Naive thymus-derived CD4-positive, alpha-beta T cell (primary cell): ENCODE measurements around the gene TSPAN3. TPM values are rescaled to one million over a fixed set of nuclear protein-coding genes. Genes with fewer than 3 reads are reported as not detected.
A peak's percentile ranks its signal among the peaks of the same experiment; 100 is the strongest.

ENCODE experiments used
- ATAC-seq: fragments of 150-1000 bp; cut with Tn5 transposase; 2 replicates; pipeline ENCODE4 v1.10.0; 2021; ENCODE audit warnings: mild to moderate bottlenecking, moderate library complexity
- CTCF ChIA-PET: fragments of 350-600 bp; sonication (Branson Sonifier 250); formaldehyde crosslinking; loops from one replicate; lab custom pipeline; 2021; ENCODE audit warnings: antibody characterized with exemption; lab: Charles Lee
- POLR2A ChIA-PET: fragments of 350-600 bp; sonication (Branson Sonifier 250); formaldehyde crosslinking; loops from one replicate; lab custom pipeline; 2021; ENCODE audit warnings: antibody characterized with exemption, inconsistent platforms; lab: Charles Lee
- DNase-seq, 9 donors: peaks; one replicate each; pipeline versions ENCODE4 v3.0.0 to v3.0.0-alpha.2; 2020 to 2022; ENCODE audit warnings: mixed read lengths in 1 of 9
- H3K27ac ChIP-seq: one replicate; pipeline ENCODE4 v1.7.0; 2013; ENCODE audit warnings: mild to moderate bottlenecking, low read depth, low read length, moderate library complexity
- H3K27me3 ChIP-seq, 2 donors: one replicate each; pipeline ENCODE4 v1.7.0; 2013; ENCODE audit warnings: low read length in 2 of 2, mild to moderate bottlenecking in 2 of 2, moderate library complexity in 2 of 2; ENCODE audit not compliant: control insufficient read depth in 2 of 2, insufficient read depth in 2 of 2
- H3K36me3 ChIP-seq, 3 experiments: 1 replicate in 2 of 3; 2 replicates in 1 of 3; pipeline ENCODE4 v1.7.0; 2013; ENCODE audit warnings: low read length in 3 of 3, mild to moderate bottlenecking in 3 of 3, moderate library complexity in 1 of 3; ENCODE audit not compliant: insufficient read depth in 3 of 3, control insufficient read depth in 2 of 3
- H3K4me1 ChIP-seq, 2 donors: one replicate each; pipeline ENCODE4 v1.7.0; 2013; ENCODE audit warnings: low read length in 2 of 2, mild to moderate bottlenecking in 2 of 2, moderate library complexity in 1 of 2; ENCODE audit not compliant: control insufficient read depth in 2 of 2, insufficient read depth in 2 of 2
- H3K4me3 ChIP-seq: 2 replicates; pipeline ENCODE4 v1.7.0; 2013; ENCODE audit warnings: mild to moderate bottlenecking, low read length
- H3K9me3 ChIP-seq, 3 experiments: 1 replicate in 2 of 3; 2 replicates in 1 of 3; pipeline ENCODE4 v1.7.0; 2013; ENCODE audit warnings: low read length in 3 of 3; ENCODE audit not compliant: control insufficient read depth in 2 of 3
- H3K27ac Mint-ChIP-seq, 9 donors: one replicate each; pipeline ENCODE4 v1.8.0; 2020 to 2022; ENCODE audit warnings: mixed read lengths in 9 of 9, mild to moderate bottlenecking in 8 of 9, moderate library complexity in 5 of 9, inconsistent platforms in 2 of 9
- H3K27me3 Mint-ChIP-seq, 5 donors: one replicate each; pipeline ENCODE4 v1.8.0; 2021 to 2022; ENCODE audit warnings: mixed read lengths in 5 of 5, mild to moderate bottlenecking in 1 of 5
- H3K36me3 Mint-ChIP-seq, 5 donors: one replicate each; pipeline ENCODE4 v1.8.0; 2020 to 2022; ENCODE audit warnings: mixed read lengths in 5 of 5, mild to moderate bottlenecking in 3 of 5, inconsistent platforms in 1 of 5
- H3K4me1 Mint-ChIP-seq, 7 donors: one replicate each; pipeline ENCODE4 v1.8.0; 2020 to 2022; ENCODE audit warnings: mixed read lengths in 7 of 7, mild to moderate bottlenecking in 3 of 7, inconsistent platforms in 1 of 7
- H3K4me3 Mint-ChIP-seq, 10 donors: one replicate each; pipeline ENCODE4 v1.8.0; 2020 to 2022; ENCODE audit warnings: mild to moderate bottlenecking in 10 of 10, mixed read lengths in 10 of 10, moderate library complexity in 6 of 10, inconsistent platforms in 2 of 10
- H3K9me3 Mint-ChIP-seq, 11 donors: one replicate each; pipeline ENCODE4 v1.8.0; 2020 to 2022; ENCODE audit warnings: mixed read lengths in 11 of 11, mild to moderate bottlenecking in 4 of 11, inconsistent platforms in 1 of 11, moderate library complexity in 1 of 11
- intact Hi-C, 2 donors: fragments of 100-400 bp; cut with micrococcal nuclease; formaldehyde crosslinking; loops; one replicate each; pipeline ENCODE4 v1.15.1; 2023
- polyA plus RNA-seq, 2 donors: library from polyadenylated mRNA; unstranded; fragments of 300-500 nt; fragmentation: Illumina TruSeq; gene quantifications; one replicate each; pipeline ENCODE4 v1.2.3, GENCODE V29; 2021
- total RNA-seq, 6 experiments: library from RNA in 5 of 6; stranded (reverse) in 5 of 6; gene quantifications; 1 replicate in 5 of 6; 2 replicates in 1 of 6; pipeline ENCODE4 v1.2.3 and lab custom pipeline; 2021 to 2026

TSPAN3 gene
- total and polyA plus RNA-seq, 7 experiments from 2014 or later: 17.5 to 101 (median 24.1) TPM

DNA sequence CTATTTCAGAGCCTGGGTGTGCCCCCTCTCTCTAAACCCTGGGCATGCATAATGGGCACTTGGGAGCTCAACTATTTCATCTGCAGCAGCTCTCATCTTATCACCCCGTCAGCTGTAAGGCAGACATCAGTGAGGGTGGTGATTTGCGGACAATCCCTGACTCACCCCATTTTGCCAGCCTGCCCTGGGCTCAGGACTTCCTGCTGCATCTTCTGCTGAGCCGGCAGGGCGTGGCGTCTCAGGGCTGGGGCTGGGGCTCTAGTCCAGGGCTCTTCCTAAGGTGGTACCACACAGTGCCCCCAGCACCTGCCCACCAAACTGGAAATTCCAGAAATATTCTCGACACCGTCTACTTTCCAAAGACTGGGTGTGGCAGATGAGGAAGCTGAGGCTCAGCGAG lies 76.9 kb downstream of the TSPAN3 start:
- no peaks in the 10 kb centered on the region for H3K36me3 ChIP-seq
- peaks cover 0 to 25% (median 0%) of the 10 kb centered on the region in 5 donors for H3K36me3 Mint-ChIP-seq
- peak overlapping the region; percentile 88 to 98 (median 96) for H3K27ac Mint-ChIP-seq
- no peaks in the 10 kb centered on the region for H3K9me3 ChIP-seq
- ATAC-seq (peak; percentile 58), DNase-seq (peak in 2 of 9 donors; percentile 19 to 52)
- no peaks in the 10 kb centered on the region for H3K27me3 Mint-ChIP-seq
- CTCF ChIA-PET: interaction anchor here (1.7 to 2.5 kb wide), 2 partner anchors 17 to 20 kb away, joined by 4 to 14 read pairs; no protein-coding TSS in a partner anchor
- peaks cover 45 to 54% of the 10 kb centered on the region in 2 donors for H3K4me1 ChIP-seq
- H3K4me3 Mint-ChIP-seq: peak overlapping the region; percentile 34 to 99 (median 95)
- H3K27ac ChIP-seq: peak overlapping the region; percentile 80
- peak overlapping the region; percentile 90 for H3K4me3 ChIP-seq
- no peaks in the 10 kb centered on the region for H3K27me3 ChIP-seq
- peaks cover 0 to 2% (median 0%) of the 10 kb centered on the region in 11 donors for H3K9me3 Mint-ChIP-seq
- intact Hi-C loops: loop anchor here (2.0 kb wide), 4 partner anchors 17 to 77 kb away; partner anchors contain the start of genes RCN2 (in 2 of the 2) and TSPAN3 (in 1 of the 2)
- POLR2A ChIA-PET: interaction anchor here (0.5 to 6.2 kb wide), 13 partner anchors 9 to 428 kb away, joined by 3 to 81 read pairs (median 6); partner anchors contain the start of gene RCN2
- H3K4me1 Mint-ChIP-seq: peaks cover 55 to 73% (median 59%) of the 10 kb centered on the region in 7 donors

DNA sequence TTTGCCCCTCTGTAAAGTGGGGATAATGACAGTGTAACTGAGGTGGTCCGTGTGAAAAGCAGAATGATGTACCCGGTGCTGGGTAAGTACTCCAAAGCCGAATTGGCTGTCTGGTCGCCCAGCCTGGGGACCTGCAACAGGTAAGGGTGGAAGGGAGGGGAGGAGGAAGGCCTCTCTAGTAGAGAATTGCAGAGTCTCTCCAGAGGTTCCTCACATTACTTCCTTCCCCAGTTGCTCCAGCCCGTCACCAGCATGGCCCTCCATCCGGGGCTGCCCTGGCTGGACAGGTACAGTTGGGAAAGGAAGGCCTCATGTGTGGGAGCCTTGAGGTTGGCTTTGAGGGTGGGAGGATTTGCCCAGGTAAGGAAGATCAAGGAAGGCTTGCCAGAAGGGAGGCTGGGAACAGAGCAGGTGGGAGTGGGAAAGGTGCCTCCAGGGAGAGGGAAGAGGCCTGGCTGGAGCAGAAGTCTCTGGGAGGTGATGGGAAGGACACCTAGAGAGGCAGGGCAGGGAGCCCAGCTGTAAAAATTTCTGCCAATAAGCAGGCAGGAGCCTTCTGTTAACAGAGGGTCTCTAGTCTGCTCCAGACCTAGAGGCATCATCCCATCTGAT lies 77.7 kb downstream of the TSPAN3 start:
- Histone ChIP-seq H3K27ac (peak overlapping the region; percentile 80), H3K36me3 (no peaks in the 10 kb centered on the region), H3K4me3 (no peak overlapping the region), H3K9me3 (no peaks in the 10 kb centered on the region), H3K27me3 (no peaks in the 10 kb centered on the region), H3K4me1 (peaks cover 45 to 54% of the 10 kb centered on the region in 2 donors)
- DNase-seq (peak in 1 of 9 donors; percentile 18), ATAC-seq (no peak)
- Mint-ChIP-seq H3K27ac (peak overlapping the region; percentile 88 to 98 (median 96)), H3K27me3 (no peaks in the 10 kb centered on the region), H3K4me3 (peak overlapping the region; percentile 19 to 99 (median 94)), H3K4me1 (peaks cover 54 to 73% (median 60%) of the 10 kb centered on the region in 7 donors), H3K36me3 (peaks cover 0 to 19% (median 0%) of the 10 kb centered on the region in 5 donors), H3K9me3 (peaks cover 0 to 2% (median 0%) of the 10 kb centered on the region in 11 donors)
- CTCF ChIA-PET: interaction anchor here (2.5 kb wide), 1 partner anchor 19 kb away, joined by 14 read pairs; no protein-coding TSS in a partner anchor
- POLR2A ChIA-PET: interaction anchor here (0.5 to 2.2 kb wide), 7 partner anchors 10 to 62 kb away, joined by 3 to 9 read pairs (median 8); partner anchors contain the start of gene RCN2
- intact Hi-C loops: no loop called here

- no peak for DNase-seq
- H3K27me3 Mint-ChIP-seq: no peaks in the 10 kb centered on the region
- POLR2A ChIA-PET: interaction anchor here (0.9 kb wide), 1 partner anchor 40 kb away, joined by 3 read pairs; no protein-coding TSS in a partner anchor
- H3K27me3 ChIP-seq: no peaks in the 10 kb centered on the region
- peaks cover 0 to 2% (median 0%) of the 10 kb centered on the region in 11 donors for H3K9me3 Mint-ChIP-seq
- no peaks in the 10 kb centered on the region for H3K36me3 ChIP-seq
- CTCF ChIA-PET: interaction anchor here (1.9 kb wide), 1 partner anchor 18 kb away, joined by 5 read pairs; no protein-coding TSS in a partner anchor
- no peaks in the 10 kb centered on the region for H3K9me3 ChIP-seq
- H3K27ac Mint-ChIP-seq: peak overlapping the region in 8 of 9 donors; percentile 27 to 98 (median 84)
- peaks cover 48 to 72% (median 53%) of the 10 kb centered on the region in 7 donors for H3K4me1 Mint-ChIP-seq
- H3K36me3 Mint-ChIP-seq: peaks cover 0 to 12% (median 0%) of the 10 kb centered on the region in 5 donors
- peaks cover 43 to 45% of the 10 kb centered on the region in 2 donors for H3K4me1 ChIP-seq
- no peak for ATAC-seq
- no peak overlapping the region for H3K4me3 ChIP-seq
- H3K4me3 Mint-ChIP-seq: peak overlapping the region in 1 of 10 donors; percentile 27
- H3K27ac ChIP-seq: no peak overlapping the region
- intact Hi-C loops: no loop called here
These were observed 78.9 kb downstream of the TSPAN3 start for GRCh38 chr15:76991741-76992645.

Other genes with a start within 250 kb of the TSPAN3 start
- gene SCAPER, start 165.8 kb downstream of the TSPAN3 start, total RNA-seq: 10 to 100 TPM; 25.1 to 56.9 (median 54.7) TPM
- 10 to 100 TPM; 22.6 to 31.1 TPM for gene SCAPER, start 165.8 kb downstream of the TSPAN3 start, polyA plus RNA-seq
- gene RCN2, start 139.4 kb downstream of the TSPAN3 start, total RNA-seq: 10 to 100 TPM; 16.7 to 30.5 (median 28.1) TPM
- 10 to 100 TPM; 40.2 to 45.7 TPM for gene RCN2, start 139.4 kb downstream of the TSPAN3 start, polyA plus RNA-seq
- gene PSTPIP1, start 76.0 kb downstream of the TSPAN3 start, total RNA-seq: 100 to 1,000 TPM; 101 to 182 (median 146) TPM
- gene PSTPIP1, start 76.0 kb downstream of the TSPAN3 start, polyA plus RNA-seq: 10 to 100 TPM; 29.1 to 38.2 TPM